Measurements from ENCODE around the gene RTN4RL2.

RTN4RL2 gene

DNA sequence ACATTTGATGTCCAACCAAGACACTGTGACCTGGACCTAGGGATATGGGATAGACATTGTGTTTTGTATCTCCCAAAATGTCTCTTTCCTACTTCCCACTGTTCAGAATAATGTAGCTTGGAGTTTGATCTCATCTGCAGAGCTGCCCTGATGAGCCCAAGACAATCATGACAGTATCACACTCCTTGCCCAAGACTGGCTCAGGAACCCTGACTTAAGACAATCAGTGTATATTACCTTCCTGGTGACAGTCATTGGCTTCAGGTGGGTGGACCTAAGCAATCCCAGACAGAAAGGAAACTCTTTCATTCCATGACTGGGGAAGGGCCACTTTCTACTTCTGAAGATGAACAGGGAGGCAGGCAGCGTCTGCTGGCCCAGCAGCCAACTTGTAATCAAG lies 14.3 kb upstream of the RTN4RL2 start:
- H3K9ac ChIP-seq (ENCODE audit: low read length), result no peak overlapping the region
- no peaks in the 10 kb centered on the region for H3F3A ChIP-seq (ENCODE audit: insufficient read depth, low read length)
- H3K36me3 ChIP-seq (ENCODE audit: insufficient read depth, low read length), result no peaks in the 10 kb centered on the region
- H3K4me2 ChIP-seq (ENCODE audit: low read length), result no peak overlapping the region
- TF ChIP-seq, protein P1, sequence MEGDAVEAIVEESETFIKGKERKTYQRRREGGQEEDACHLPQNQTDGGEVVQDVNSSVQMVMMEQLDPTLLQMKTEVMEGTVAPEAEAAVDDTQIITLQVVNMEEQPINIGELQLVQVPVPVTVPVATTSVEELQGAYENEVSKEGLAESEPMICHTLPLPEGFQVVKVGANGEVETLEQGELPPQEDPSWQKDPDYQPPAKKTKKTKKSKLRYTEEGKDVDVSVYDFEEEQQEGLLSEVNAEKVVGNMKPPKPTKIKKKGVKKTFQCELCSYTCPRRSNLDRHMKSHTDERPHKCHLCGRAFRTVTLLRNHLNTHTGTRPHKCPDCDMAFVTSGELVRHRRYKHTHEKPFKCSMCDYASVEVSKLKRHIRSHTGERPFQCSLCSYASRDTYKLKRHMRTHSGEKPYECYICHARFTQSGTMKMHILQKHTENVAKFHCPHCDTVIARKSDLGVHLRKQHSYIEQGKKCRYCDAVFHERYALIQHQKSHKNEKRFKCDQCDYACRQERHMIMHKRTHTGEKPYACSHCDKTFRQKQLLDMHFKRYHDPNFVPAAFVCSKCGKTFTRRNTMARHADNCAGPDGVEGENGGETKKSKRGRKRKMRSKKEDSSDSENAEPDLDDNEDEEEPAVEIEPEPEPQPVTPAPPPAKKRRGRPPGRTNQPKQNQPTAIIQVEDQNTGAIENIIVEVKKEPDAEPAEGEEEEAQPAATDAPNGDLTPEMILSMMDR (IDR thresholded peaks at IDR 0.05; ENCODE audit: low read length), result no peak
- TF ChIP-seq EZH2 (IDR thresholded peaks at IDR 0.05; ENCODE audit: borderline replicate concordance, low read length), result no peak
- no peak overlapping the region for H2AFZ ChIP-seq (ENCODE audit: low read length)
- no peaks in the 10 kb centered on the region for H3K9me2 ChIP-seq (ENCODE audit: low read depth, low read length)
- H3K9me3 ChIP-seq (ENCODE audit: low read length), result no peaks in the 10 kb centered on the region
- H3K27ac ChIP-seq (ENCODE audit: low read depth, low read length, poor library complexity, severe bottlenecking), result no peak overlapping the region
- no peaks in the 10 kb centered on the region for H4K20me1 ChIP-seq (ENCODE audit: insufficient read depth, low read length)
- H3K4me1 ChIP-seq (ENCODE audit: insufficient read depth, low read length, severe bottlenecking), result no peaks in the 10 kb centered on the region
- no peaks in the 10 kb centered on the region for H3K79me2 ChIP-seq (ENCODE audit: insufficient read depth, low read length)
- H3K4me3 ChIP-seq (ENCODE audit: low read depth, low read length, poor library complexity, severe bottlenecking), result no peak overlapping the region
- no peaks in the 10 kb centered on the region for H3K27me3 ChIP-seq (ENCODE audit: insufficient read depth, low read length)

DNA sequence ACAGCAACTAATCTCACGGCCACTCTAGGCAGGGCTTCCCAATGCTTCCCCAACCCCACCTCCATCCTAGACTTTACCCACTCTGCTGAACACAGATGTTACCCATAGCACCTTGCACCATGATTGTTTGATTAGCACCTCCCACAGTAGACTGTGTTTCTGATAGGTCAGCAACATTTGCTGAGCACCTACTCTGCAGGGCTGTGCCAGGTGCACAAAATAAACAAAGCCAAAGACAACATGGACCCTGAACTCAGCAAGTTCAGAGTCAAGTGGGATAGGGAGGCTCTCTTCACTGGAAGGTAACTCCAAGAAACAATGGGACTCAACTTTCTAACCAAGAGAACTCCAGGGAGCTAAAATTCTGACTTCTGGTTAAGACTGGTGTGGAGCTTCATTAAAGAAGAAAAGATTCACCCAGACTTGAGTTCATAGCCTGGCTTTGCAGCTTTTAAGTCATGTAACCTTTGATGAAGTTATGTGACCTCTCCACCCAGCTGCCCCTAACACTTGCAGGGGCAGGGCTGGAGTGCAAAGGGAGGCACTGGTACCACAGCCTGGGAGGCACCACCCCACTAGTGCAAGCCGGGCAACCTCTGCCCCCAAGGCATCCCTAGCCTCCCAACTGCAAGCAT lies 6.7 kb upstream of the RTN4RL2 start:
- H3K9me3 ChIP-seq (ENCODE audit: low read length), result no peaks in the 10 kb centered on the region
- H3K4me3 ChIP-seq (ENCODE audit: low read depth, low read length, poor library complexity, severe bottlenecking), result no peak overlapping the region
- H3F3A ChIP-seq (ENCODE audit: insufficient read depth, low read length), result no peaks in the 10 kb centered on the region
- no peaks in the 10 kb centered on the region for H3K79me2 ChIP-seq (ENCODE audit: insufficient read depth, low read length)
- H4K20me1 ChIP-seq (ENCODE audit: insufficient read depth, low read length), result no peaks in the 10 kb centered on the region
- H3K36me3 ChIP-seq (ENCODE audit: insufficient read depth, low read length), result no peaks in the 10 kb centered on the region
- H3K9ac ChIP-seq (ENCODE audit: low read length), result no peak overlapping the region
- H2AFZ ChIP-seq (ENCODE audit: low read length), result no peak overlapping the region
- H3K27ac ChIP-seq (ENCODE audit: low read depth, low read length, poor library complexity, severe bottlenecking), result no peak overlapping the region
- peaks cover 11% of the 10 kb centered on the region for H3K4me1 ChIP-seq (ENCODE audit: insufficient read depth, low read length, severe bottlenecking)
- H3K4me2 ChIP-seq (ENCODE audit: low read length), result no peak overlapping the region
- 0 out of 2 replicates have a peak, but pooled peaks cover 5% of the 10 kb centered on the region for H3K27me3 ChIP-seq (ENCODE audit: insufficient read depth, low read length)
- H3K9me2 ChIP-seq (ENCODE audit: low read depth, low read length), result no peaks in the 10 kb centered on the region
- TF ChIP-seq EZH2 (IDR thresholded peaks at IDR 0.05; ENCODE audit: borderline replicate concordance, low read length), result no peak
- TF ChIP-seq, protein P1 (IDR thresholded peaks at IDR 0.05; ENCODE audit: low read length), result no peak

DNA sequence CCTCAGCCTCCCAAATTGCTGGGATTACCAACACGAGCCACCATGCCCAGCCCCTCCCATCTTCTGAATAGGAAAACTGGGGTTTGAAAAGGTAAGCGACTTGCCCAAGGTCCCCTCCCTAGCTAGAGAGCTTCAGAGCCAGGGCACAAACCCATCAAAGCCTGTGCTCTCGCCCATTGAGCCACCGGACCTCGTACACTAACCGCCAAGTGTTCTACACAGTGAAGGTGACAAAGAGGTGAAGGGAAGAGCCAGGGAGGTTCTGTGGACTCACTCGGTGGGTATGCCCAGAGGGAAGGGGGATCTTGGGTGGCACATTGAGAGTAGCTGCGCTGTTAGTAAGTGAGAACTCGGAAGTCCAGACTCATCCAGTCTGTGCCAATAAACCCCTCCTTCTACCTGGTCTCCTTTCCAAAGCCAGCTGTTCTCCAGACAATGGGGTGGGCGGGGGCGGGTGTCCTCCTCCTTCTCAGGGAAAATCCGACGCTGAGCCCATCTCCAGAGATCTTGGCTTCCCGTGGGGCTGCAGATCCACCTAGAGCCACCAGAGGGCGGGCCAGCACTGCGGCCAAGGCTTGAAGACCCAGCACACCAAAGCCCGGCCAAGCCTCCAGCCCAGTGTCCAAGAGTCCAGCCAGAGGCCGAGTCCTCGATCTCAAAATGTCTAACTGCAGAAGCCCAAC lies 3.2 kb upstream of the RTN4RL2 start:
- H3K36me3 ChIP-seq (ENCODE audit: insufficient read depth, low read length), result no peaks in the 10 kb centered on the region
- no peak overlapping the region for H3K4me3 ChIP-seq (ENCODE audit: low read depth, low read length, poor library complexity, severe bottlenecking)
- 0 out of 2 replicates have a peak, but pooled peaks cover 5% of the 10 kb centered on the region for H3K27me3 ChIP-seq (ENCODE audit: insufficient read depth, low read length)
- no peak for TF ChIP-seq EZH2 (IDR thresholded peaks at IDR 0.05; ENCODE audit: borderline replicate concordance, low read length)
- TF ChIP-seq, protein P1 (IDR thresholded peaks at IDR 0.05; ENCODE audit: low read length), result peak; percentile 86
- H3K4me2 ChIP-seq (ENCODE audit: low read length), result no peak overlapping the region
- H3F3A ChIP-seq (ENCODE audit: insufficient read depth, low read length), result no peaks in the 10 kb centered on the region
- no peaks in the 10 kb centered on the region for H4K20me1 ChIP-seq (ENCODE audit: insufficient read depth, low read length)
- no peaks in the 10 kb centered on the region for H3K79me2 ChIP-seq (ENCODE audit: insufficient read depth, low read length)
- no peaks in the 10 kb centered on the region for H3K9me2 ChIP-seq (ENCODE audit: low read depth, low read length)
- no peaks in the 10 kb centered on the region for H3K9me3 ChIP-seq (ENCODE audit: low read length)
- H3K27ac ChIP-seq (ENCODE audit: low read depth, low read length, poor library complexity, severe bottlenecking), result no peak overlapping the region
- H2AFZ ChIP-seq (ENCODE audit: low read length), result no peak overlapping the region
- no peak overlapping the region for H3K9ac ChIP-seq (ENCODE audit: low read length)
- H3K4me1 ChIP-seq (ENCODE audit: insufficient read depth, low read length, severe bottlenecking), result peaks cover 35% of the 10 kb centered on the region
